IMR-90 (cell line): ENCODE measurements around the gene RPL27A. TPM values are rescaled to one million over a fixed set of nuclear protein-coding genes. Genes with fewer than 3 reads are reported as not detected.

Source experiments
- ATAC-seq: fragments of 200-7000 bp; cut with Tn5 transposase; 2 replicates; pipeline ENCODE4 v1.9.1; 2020; ENCODE audit warnings: low read depth, mild to moderate bottlenecking, moderate library complexity
- Bru-seq: library from RNA; stranded (reverse); fragments of 400-500 nt; gene quantifications from one replicate; lab custom pipeline; 2021; lab: Mats Ljungman, UMichigan
- BruChase-seq, 2 experiments: library from RNA; stranded (reverse); fragments of 400-500 nt; gene quantifications; one replicate each; lab custom pipeline; 2021; lab: Mats Ljungman, UMichigan
- BruUV-seq: library from RNA; stranded (reverse); fragments of 400-500 nt; replicated peaks from 2 replicates; lab custom pipeline; 2021; lab: Mats Ljungman, UMichigan
- CTCF ChIA-PET: fragments of 300-600 bp; formaldehyde crosslinking; extraction: SDS; loops from one replicate; lab custom pipeline; 2021; ENCODE audit warnings: antibody characterized with exemption; lab: Yijun Ruan, JAX
- POLR2A ChIA-PET: fragments of 300-600 bp; sonication (Branson Sonifier 250); formaldehyde crosslinking; loops from one replicate; lab custom pipeline; 2022; ENCODE audit warnings: antibody characterized with exemption; ENCODE audit not compliant: unreplicated experiment; lab: Charles Lee
- DNase-seq: peaks from one replicate; pipeline ENCODE4 v3.0.0; 2013
- H2AFZ ChIP-seq: replicated peaks from 2 replicates; pipeline ENCODE3; 2013; ENCODE audit warnings: low read length, mild to moderate bottlenecking; ENCODE audit not compliant: poor library complexity
- H2AK5ac ChIP-seq: 2 replicates; pipeline ENCODE4 v1.6.1; 2013; ENCODE audit warnings: low read depth, low read length, inconsistent platforms
- H2AK9ac ChIP-seq: replicated peaks from 2 replicates; pipeline ENCODE3; 2013; ENCODE audit warnings: mild to moderate bottlenecking, low read depth, low read length, moderate library complexity; ENCODE audit not compliant: poor library complexity
- H2BK120ac ChIP-seq: 2 replicates; pipeline ENCODE4 v1.6.1; 2013; ENCODE audit warnings: low read depth, low read length, inconsistent platforms
- H2BK15ac ChIP-seq: 3 replicates; pipeline ENCODE4 v1.6.1; 2013; ENCODE audit warnings: low read depth, low read length, inconsistent platforms
- H2BK20ac ChIP-seq: 2 replicates; pipeline ENCODE4 v1.6.1; 2013; ENCODE audit warnings: low read depth, mild to moderate bottlenecking, inconsistent platforms, low read length, moderate library complexity
- H2BK5ac ChIP-seq: 2 replicates; pipeline ENCODE4 v1.6.1; 2013; ENCODE audit warnings: mild to moderate bottlenecking, low read depth, low read length, inconsistent platforms; ENCODE audit not compliant: poor library complexity, severe bottlenecking
- H3K14ac ChIP-seq: replicated peaks from 2 replicates; pipeline ENCODE4 v1.6.1; 2013; ENCODE audit warnings: low read depth, low read length, inconsistent platforms
- H3K18ac ChIP-seq: 2 replicates; pipeline ENCODE4 v1.6.1; 2013; ENCODE audit warnings: low read depth, low read length, control low read depth
- H3K23ac ChIP-seq: 2 replicates; pipeline ENCODE4 v1.6.1; 2013; ENCODE audit warnings: low read depth, low read length, inconsistent platforms
- H3K27ac ChIP-seq: 2 replicates; pipeline ENCODE4 v1.5.1; 2013; ENCODE audit warnings: mild to moderate bottlenecking, control low read depth, low read length; ENCODE audit not compliant: insufficient read depth
- H3K27me3 ChIP-seq: 2 replicates; pipeline ENCODE4 v1.6.1; 2013; ENCODE audit warnings: low read length; ENCODE audit not compliant: control insufficient read depth, insufficient read depth
- H3K36me3 ChIP-seq: 2 replicates; pipeline ENCODE4 v1.6.1; 2013; ENCODE audit warnings: low read length, mixed read lengths; ENCODE audit not compliant: control insufficient read depth, insufficient read depth
- H3K4ac ChIP-seq: 2 replicates; pipeline ENCODE4 v1.6.1; 2013; ENCODE audit warnings: low read depth, low read length, inconsistent platforms
- H3K4me1 ChIP-seq: 2 replicates; pipeline ENCODE4 v1.6.1; 2013; ENCODE audit warnings: low read length, mixed read lengths; ENCODE audit not compliant: control insufficient read depth, insufficient read depth
- H3K4me2 ChIP-seq: 2 replicates; pipeline ENCODE4 v1.6.1; 2013; ENCODE audit warnings: low read depth, mild to moderate bottlenecking, control low read depth, low read length, moderate library complexity
- H3K4me3 ChIP-seq: 2 replicates; pipeline ENCODE4 v1.5.1; 2013; ENCODE audit warnings: low read depth, mild to moderate bottlenecking, control low read depth, low read length, moderate library complexity; ENCODE audit not compliant: insufficient read depth
- H3K56ac ChIP-seq: 2 replicates; pipeline ENCODE4 v1.6.1; 2013; ENCODE audit warnings: low read length, inconsistent platforms; ENCODE audit not compliant: insufficient read depth; ENCODE audit errors: extremely low read depth
- H3K79me1 ChIP-seq, 2 experiments: 2 replicates each; pipeline ENCODE4 v1.6.1; 2013; ENCODE audit warnings: low read length in 2 of 2, inconsistent platforms in 1 of 2, low read depth in 1 of 2
- H3K9ac ChIP-seq: 2 replicates; pipeline ENCODE4 v1.6.1; 2013; ENCODE audit warnings: low read depth, low read length, control low read depth
- H3K9me1 ChIP-seq: 2 replicates; pipeline ENCODE4 v1.6.1; 2013; ENCODE audit warnings: low read length, inconsistent platforms; ENCODE audit not compliant: insufficient read depth
- H3K9me3 ChIP-seq: 2 replicates; pipeline ENCODE4 v1.6.1; 2013; ENCODE audit warnings: low read length; ENCODE audit not compliant: control insufficient read depth, insufficient read depth
- H4K20me1 ChIP-seq: 2 replicates; pipeline ENCODE4 v1.6.1; 2013; ENCODE audit warnings: low read length, inconsistent platforms; ENCODE audit not compliant: insufficient read depth
- H4K5ac ChIP-seq: 2 replicates; pipeline ENCODE4 v1.6.1; 2013; ENCODE audit warnings: mild to moderate bottlenecking, low read depth, low read length, control low read depth
- H4K8ac ChIP-seq, 2 experiments: 2 replicates each; pipeline ENCODE4 v1.6.1; 2013; ENCODE audit warnings: low read depth in 2 of 2, low read length in 2 of 2, control low read depth in 1 of 2, inconsistent platforms in 1 of 2
- H4K91ac ChIP-seq: 2 replicates; pipeline ENCODE4 v1.6.1; 2013; ENCODE audit warnings: low read depth, low read length, inconsistent platforms; ENCODE audit not compliant: insufficient read depth
- BHLHE40 ChIP-seq: fragments of 150-350 bp; IDR thresholded peaks from 2 replicates; pipeline ENCODE4 v1.6.1; 2016; ENCODE audit warnings: mild to moderate bottlenecking, low read depth, low read length
- CHD1 ChIP-seq: IDR thresholded peaks from 2 replicates; pipeline ENCODE4 v1.6.1; 2012; ENCODE audit warnings: low read depth, low read length, improper control_type of control experiment
- FOS ChIP-seq: fragments of 150-350 bp; IDR thresholded peaks from 2 replicates; pipeline ENCODE4 v1.6.1; 2016; ENCODE audit warnings: low read depth, low read length
- MAZ ChIP-seq: IDR thresholded peaks from 2 replicates; pipeline ENCODE4 v1.6.1; 2012; ENCODE audit warnings: low read depth, mild to moderate bottlenecking, low read length, improper control_type of control experiment, moderate library complexity, borderline replicate concordance
- MXI1 ChIP-seq: IDR thresholded peaks from 2 replicates; pipeline ENCODE4 v1.6.1; 2012; ENCODE audit warnings: low read depth, mild to moderate bottlenecking, low read length, moderate library complexity, borderline replicate concordance
- RAD21 ChIP-seq: IDR thresholded peaks from 2 replicates; pipeline ENCODE4 v1.6.1; 2012; ENCODE audit warnings: low read length, improper control_type of control experiment
- WGBS, 2 experiments: methylation state at CpG; one replicate each; pipeline versions ENCODE4 v1.1.5 to v1.1.7; 2013; ENCODE audit warnings: missing lambda C conversion rate in 2 of 2; ENCODE audit not compliant: insufficient read length in 1 of 2; ENCODE audit errors: extremely low coverage in 2 of 2; 5-methylcytosine and 5-hydroxymethylcytosine counted together
- dilution Hi-C: fragments of 300-500 bp; cut with HindIII; formaldehyde crosslinking; loops from one replicate; pipeline ENCODE4 v1.14.3; 2018; ENCODE audit warnings: low sequenced_read_pairs; ENCODE audit not compliant: unreplicated experiment
- in situ Hi-C: fragments of 300-500 bp; cut with MboI; formaldehyde crosslinking; loops from 3 replicates; pipeline ENCODE4 v1.14.3; 2019; ENCODE audit warnings: low sequenced_read_pairs, inconsistent platforms, mixed read lengths
- intact Hi-C: fragments of 100-400 bp; cut with micrococcal nuclease; formaldehyde crosslinking; loops from 2 replicates; pipeline ENCODE4 v1.10.0; 2022
- long read RNA-seq: library from polyadenylated mRNA; unstranded; transcript quantifications from one replicate; pipeline ENCODE4 v2.0.0, GENCODE V29; 2021; ENCODE audit not compliant: unreplicated experiment
- polyA plus RNA-seq, 3 experiments: library from polyadenylated mRNA; depleted of rRNA; stranded (reverse); fragments of >200 nt; gene quantifications; 2 replicates each; pipeline ENCODE4 v1.2.3, GENCODE V29; 2012; ENCODE audit warnings: low replicate concordance in 1 of 3
- total RNA-seq: library from RNA; depleted of rRNA; stranded (reverse); fragments of >200 nt; gene quantifications from 2 replicates; pipeline ENCODE4 v1.2.3, GENCODE V29; 2012; rRNA removed
- TF ChIP-seq, protein P1 (sequence below): fragments of 150-350 bp; IDR thresholded peaks from 2 replicates; pipeline ENCODE4 v1.6.1; 2017; ENCODE audit warnings: mild to moderate bottlenecking, antibody characterized with exemption, low read length, low read depth
- TF ChIP-seq, protein P2 (sequence below): fragments of 150-350 bp; IDR thresholded peaks from 2 replicates; pipeline ENCODE4 v1.6.1; 2016; ENCODE audit warnings: low read depth, mild to moderate bottlenecking, low read length, moderate library complexity, borderline replicate concordance
- TF ChIP-seq, protein P3 (sequence below): conservative IDR thresholded peaks from 2 replicates; pipeline ENCODE4 v1.5.1; 2012; ENCODE audit warnings: mild to moderate bottlenecking, low read depth, low read length, improper control_type of control experiment

Gene RPL27A
- total RNA-seq (451 and 786 TPM in 2 replicates), polyA plus RNA-seq (2012; rRNA removed) (849 and 1,003 TPM in 2 replicates), Bru-seq, nascent RNA (percentile 98 among the genes with signal in this experiment), BruChase-seq, experiment 1, labeled RNA remaining after a 6-hour chase (percentile 98 among the genes with signal in this experiment), BruChase-seq, experiment 2, labeled RNA remaining after a 2-hour chase (percentile 95 among the genes with signal in this experiment)
- 588 and 616 TPM in 2 replicates for polyA plus RNA-seq (2012; cell fraction: cytosol; rRNA removed)
- 179 and 302 TPM in 2 replicates for polyA plus RNA-seq (2012; cell fraction: nucleus; rRNA removed; ENCODE audit: low replicate concordance)
- long read RNA-seq, full-length matches to known transcripts = 249 of 287 reads
- long read RNA-seq, partial matches to known transcripts = 18 of 287 reads
- long read RNA-seq, other reads (novel, unspliced or antisense) = 20 of 287 reads

DNA sequence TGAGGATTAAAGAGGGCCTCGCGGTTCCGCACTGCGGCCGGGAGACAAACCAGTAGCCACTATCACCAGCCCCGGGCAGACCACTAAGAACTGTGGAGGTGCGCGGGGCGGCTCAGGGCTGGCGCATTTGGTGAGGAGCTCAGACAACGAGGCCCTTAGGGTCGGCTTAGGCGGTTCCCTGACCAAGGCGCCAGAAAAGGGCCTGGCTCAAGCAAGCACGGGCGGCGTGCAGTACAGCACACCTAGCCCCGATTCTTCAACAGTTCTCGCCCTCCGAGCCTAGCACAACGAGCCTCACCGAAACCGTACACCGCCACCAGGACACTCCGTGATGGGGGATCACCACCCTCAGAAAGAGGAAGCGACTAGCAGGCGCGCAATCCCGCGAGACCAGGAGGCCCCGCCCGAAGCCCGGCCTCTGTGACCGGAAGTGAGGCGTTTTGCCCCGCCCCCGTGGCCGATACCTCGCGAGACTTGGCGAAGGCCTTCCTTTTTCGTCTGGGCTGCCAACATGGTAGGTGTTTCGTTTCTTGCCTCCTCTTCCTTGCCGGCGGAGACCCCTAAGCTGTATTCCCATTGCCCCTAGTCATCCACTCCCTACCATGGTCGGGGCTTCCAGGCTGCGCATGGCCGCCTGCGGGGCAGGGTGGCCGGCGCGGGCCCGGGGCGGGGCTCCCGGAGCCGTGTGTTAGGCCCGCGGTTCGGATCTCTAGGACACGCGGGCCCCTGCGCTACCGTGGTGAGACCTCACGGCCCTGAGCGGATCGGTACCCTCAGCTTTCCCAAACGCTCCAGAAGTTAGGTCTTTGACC lies at the start of gene RPL27A, which contains the start of gene TRIM66:
Gene RPL27A (plus strand): TSS at position 490 of the 812 bp plus-strand sequence. CDS start 22 bp downstream, at position 512.
Gene TRIM66 (minus strand): TSS at position 363 of the 812 bp plus-strand sequence. CDS start 10,391 bp downstream, outside the sequence.
- peak within 1 kb of the TSS; percentile 62; the same call in 1 of the 3 replicates for H2BK15ac ChIP-seq
- DNase-seq (peak; percentile 95), ATAC-seq (peak; percentile 94)
- H3K4me2 ChIP-seq = peak within 1 kb of the TSS; percentile 90
- H3K4ac ChIP-seq = peak within 1 kb of the TSS; percentile 99
- peaks cover 33% of the 10 kb centered on the region for H3K36me3 ChIP-seq
- peak within 1 kb of the TSS; percentile 92 for H3K27ac ChIP-seq
- in situ Hi-C loops = loop anchor here (25.0 kb wide), 1 partner anchor 455 kb away; no protein-coding TSS in a partner anchor
- peaks cover 3% of the 10 kb centered on the region; the same call in 1 of the 2 replicates for H3K4me1 ChIP-seq
- ChIA-PET POLR2A (interaction anchor here (0.6 to 1.5 kb wide), 6 partner anchors 9 to 184 kb away, joined by 3 to 38 read pairs (median 4); no protein-coding TSS in a partner anchor), CTCF (interaction anchor here (0.5 to 0.7 kb wide), 3 partner anchors 29 to 299 kb away, joined by 3 to 4 read pairs (median 4); no protein-coding TSS in a partner anchor)
- H3K79me1 ChIP-seq = peaks cover 18 to 52% of the 10 kb centered on the region in 2 experiments
- H2AK5ac ChIP-seq = peak within 1 kb of the TSS; percentile 100
- H3K14ac ChIP-seq = peak within 1 kb of the TSS; percentile 100
- peak within 1 kb of the TSS; percentile 90 to 98 for H4K8ac ChIP-seq
- H3K23ac ChIP-seq = peak within 1 kb of the TSS; percentile 100
- peaks cover 21% of the 10 kb centered on the region; the same call in 1 of the 2 replicates for H4K20me1 ChIP-seq
- peak within 1 kb of the TSS; percentile 84 for H3K4me3 ChIP-seq
- TSS peak; percentile 87 for BruUV-seq
- dilution Hi-C loops = no loop called here
- peak within 1 kb of the TSS; percentile 92 for H2AFZ ChIP-seq
- peak within 1 kb of the TSS; percentile 75 for H2BK120ac ChIP-seq
- 1% methylated on average over 24 of the region's 67 CpGs; no CpG with 5 or more reads in 1 of the 2 experiments for WGBS, 2 experiments
- H3K9me1 ChIP-seq = peaks cover 11% of the 10 kb centered on the region
- H2BK20ac ChIP-seq = no peak within 1 kb of the TSS
- peak within 1 kb of the TSS; percentile 95 for H2BK5ac ChIP-seq
- peak within 1 kb of the TSS; percentile 98 for H3K56ac ChIP-seq
- no peaks in the 10 kb centered on the region for H3K27me3 ChIP-seq
- peak within 1 kb of the TSS; percentile 56 for H3K18ac ChIP-seq
- peak within 1 kb of the TSS; percentile 98 for H4K91ac ChIP-seq
- H4K5ac ChIP-seq = peak within 1 kb of the TSS; percentile 90
- peak within 1 kb of the TSS; percentile 99 for H2AK9ac ChIP-seq
- peak within 1 kb of the TSS; percentile 98 for H3K9ac ChIP-seq
- H3K9me3 ChIP-seq = no peaks in the 10 kb centered on the region
- intact Hi-C loops = loop anchor here (1.0 to 10.0 kb wide), 3 partner anchors 51 to 458 kb away; no protein-coding TSS in a partner anchor
- TF ChIP-seq BHLHE40 (no peak), FOS (no peak), RAD21 (0 out of 2 replicates have a peak, but pooled peaks have one; percentile 23), MXI1 (peak; percentile 5; the same call in 1 of the 2 replicates), CHD1 (no peak), MAZ (0 out of 2 replicates have a peak, but pooled peaks have one; percentile 79)
- TF ChIP-seq, protein P1, sequence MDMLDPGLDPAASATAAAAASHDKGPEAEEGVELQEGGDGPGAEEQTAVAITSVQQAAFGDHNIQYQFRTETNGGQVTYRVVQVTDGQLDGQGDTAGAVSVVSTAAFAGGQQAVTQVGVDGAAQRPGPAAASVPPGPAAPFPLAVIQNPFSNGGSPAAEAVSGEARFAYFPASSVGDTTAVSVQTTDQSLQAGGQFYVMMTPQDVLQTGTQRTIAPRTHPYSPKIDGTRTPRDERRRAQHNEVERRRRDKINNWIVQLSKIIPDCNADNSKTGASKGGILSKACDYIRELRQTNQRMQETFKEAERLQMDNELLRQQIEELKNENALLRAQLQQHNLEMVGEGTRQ = peak; percentile 33; the same call in 1 of the 2 replicates
- TF ChIP-seq, protein P2, sequence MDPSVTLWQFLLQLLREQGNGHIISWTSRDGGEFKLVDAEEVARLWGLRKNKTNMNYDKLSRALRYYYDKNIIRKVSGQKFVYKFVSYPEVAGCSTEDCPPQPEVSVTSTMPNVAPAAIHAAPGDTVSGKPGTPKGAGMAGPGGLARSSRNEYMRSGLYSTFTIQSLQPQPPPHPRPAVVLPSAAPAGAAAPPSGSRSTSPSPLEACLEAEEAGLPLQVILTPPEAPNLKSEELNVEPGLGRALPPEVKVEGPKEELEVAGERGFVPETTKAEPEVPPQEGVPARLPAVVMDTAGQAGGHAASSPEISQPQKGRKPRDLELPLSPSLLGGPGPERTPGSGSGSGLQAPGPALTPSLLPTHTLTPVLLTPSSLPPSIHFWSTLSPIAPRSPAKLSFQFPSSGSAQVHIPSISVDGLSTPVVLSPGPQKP = 0 out of 2 replicates have a peak, but pooled peaks have one; percentile 70
- TF ChIP-seq, protein P3, sequence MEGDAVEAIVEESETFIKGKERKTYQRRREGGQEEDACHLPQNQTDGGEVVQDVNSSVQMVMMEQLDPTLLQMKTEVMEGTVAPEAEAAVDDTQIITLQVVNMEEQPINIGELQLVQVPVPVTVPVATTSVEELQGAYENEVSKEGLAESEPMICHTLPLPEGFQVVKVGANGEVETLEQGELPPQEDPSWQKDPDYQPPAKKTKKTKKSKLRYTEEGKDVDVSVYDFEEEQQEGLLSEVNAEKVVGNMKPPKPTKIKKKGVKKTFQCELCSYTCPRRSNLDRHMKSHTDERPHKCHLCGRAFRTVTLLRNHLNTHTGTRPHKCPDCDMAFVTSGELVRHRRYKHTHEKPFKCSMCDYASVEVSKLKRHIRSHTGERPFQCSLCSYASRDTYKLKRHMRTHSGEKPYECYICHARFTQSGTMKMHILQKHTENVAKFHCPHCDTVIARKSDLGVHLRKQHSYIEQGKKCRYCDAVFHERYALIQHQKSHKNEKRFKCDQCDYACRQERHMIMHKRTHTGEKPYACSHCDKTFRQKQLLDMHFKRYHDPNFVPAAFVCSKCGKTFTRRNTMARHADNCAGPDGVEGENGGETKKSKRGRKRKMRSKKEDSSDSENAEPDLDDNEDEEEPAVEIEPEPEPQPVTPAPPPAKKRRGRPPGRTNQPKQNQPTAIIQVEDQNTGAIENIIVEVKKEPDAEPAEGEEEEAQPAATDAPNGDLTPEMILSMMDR = peak; percentile 10; the same call in 1 of the 2 replicates
